ENCODE results near the gene IFIT5.

IFIT5 gene

DNA sequence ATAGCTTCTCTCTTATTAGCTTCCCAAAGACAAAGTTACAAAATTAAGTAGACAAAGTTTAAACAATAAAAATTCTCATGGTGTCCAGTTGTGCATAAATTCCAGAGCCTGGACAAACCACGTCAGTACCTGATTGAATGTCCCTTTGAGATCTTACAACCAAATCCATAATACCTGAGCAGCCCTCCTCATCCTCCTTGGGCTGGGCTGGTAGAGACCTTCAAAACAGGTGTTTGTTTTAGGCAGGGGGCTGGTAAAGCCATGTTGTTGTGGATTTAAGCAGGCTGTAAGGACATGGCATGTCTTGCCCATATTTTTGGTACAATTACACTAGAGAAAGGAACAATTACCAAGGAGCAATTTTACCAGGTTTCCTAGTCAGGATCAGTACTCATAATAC is 2.1 kb downstream of the IFIT5 start:
- Histone ChIP-seq H3F3A (ENCODE audit: insufficient read depth, low read length) (no peaks in the 10 kb centered on the region), H3K27me3 (ENCODE audit: insufficient read depth, low read length) (no peaks in the 10 kb centered on the region), H3K4me3 (ENCODE audit: low read depth, low read length, poor library complexity, severe bottlenecking) (no peak overlapping the region)

DNA sequence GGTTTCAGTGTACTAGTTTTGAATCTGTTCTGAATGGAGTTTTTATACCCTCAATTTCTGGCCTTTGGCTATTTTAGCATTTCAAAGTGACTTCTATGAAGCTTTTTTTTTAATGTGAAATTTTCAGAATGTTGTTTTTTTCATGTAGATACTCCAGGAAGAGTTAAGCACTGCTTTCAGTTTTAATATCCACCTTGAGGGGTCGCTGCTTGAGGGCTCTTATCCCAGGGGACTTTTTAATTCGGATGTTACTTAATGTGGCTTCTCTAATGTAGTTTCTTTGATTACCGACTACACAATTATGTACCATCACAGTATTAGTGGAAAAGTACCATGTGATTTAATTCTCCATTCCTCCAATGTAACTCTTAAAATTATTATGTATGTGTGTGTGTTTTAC is 5.2 kb downstream of the IFIT5 start:
- Histone ChIP-seq H3K79me2 (ENCODE audit: insufficient read depth, low read length) (no peaks in the 10 kb centered on the region), H3K27ac (ENCODE audit: low read depth, low read length, poor library complexity, severe bottlenecking) (no peak overlapping the region), H3K4me2 (ENCODE audit: low read length) (no peak overlapping the region), H3F3A (ENCODE audit: insufficient read depth, low read length) (no peaks in the 10 kb centered on the region), H3K9me3 (ENCODE audit: low read length) (no peaks in the 10 kb centered on the region), H3K36me3 (ENCODE audit: insufficient read depth, low read length) (no peaks in the 10 kb centered on the region), H4K20me1 (ENCODE audit: insufficient read depth, low read length) (no peaks in the 10 kb centered on the region), H3K27me3 (ENCODE audit: insufficient read depth, low read length) (no peaks in the 10 kb centered on the region), H3K4me1 (ENCODE audit: insufficient read depth, low read length, severe bottlenecking) (no peaks in the 10 kb centered on the region), H3K4me3 (ENCODE audit: low read depth, low read length, poor library complexity, severe bottlenecking) (no peak overlapping the region), H2AFZ (ENCODE audit: low read length) (no peak overlapping the region), H3K9ac (ENCODE audit: low read length) (no peak overlapping the region), H3K9me2 (ENCODE audit: low read depth, low read length) (no peaks in the 10 kb centered on the region)
- TF ChIP-seq EZH2 (IDR thresholded peaks at IDR 0.05; ENCODE audit: borderline replicate concordance, low read length) = no peak
- TF ChIP-seq, protein P1, sequence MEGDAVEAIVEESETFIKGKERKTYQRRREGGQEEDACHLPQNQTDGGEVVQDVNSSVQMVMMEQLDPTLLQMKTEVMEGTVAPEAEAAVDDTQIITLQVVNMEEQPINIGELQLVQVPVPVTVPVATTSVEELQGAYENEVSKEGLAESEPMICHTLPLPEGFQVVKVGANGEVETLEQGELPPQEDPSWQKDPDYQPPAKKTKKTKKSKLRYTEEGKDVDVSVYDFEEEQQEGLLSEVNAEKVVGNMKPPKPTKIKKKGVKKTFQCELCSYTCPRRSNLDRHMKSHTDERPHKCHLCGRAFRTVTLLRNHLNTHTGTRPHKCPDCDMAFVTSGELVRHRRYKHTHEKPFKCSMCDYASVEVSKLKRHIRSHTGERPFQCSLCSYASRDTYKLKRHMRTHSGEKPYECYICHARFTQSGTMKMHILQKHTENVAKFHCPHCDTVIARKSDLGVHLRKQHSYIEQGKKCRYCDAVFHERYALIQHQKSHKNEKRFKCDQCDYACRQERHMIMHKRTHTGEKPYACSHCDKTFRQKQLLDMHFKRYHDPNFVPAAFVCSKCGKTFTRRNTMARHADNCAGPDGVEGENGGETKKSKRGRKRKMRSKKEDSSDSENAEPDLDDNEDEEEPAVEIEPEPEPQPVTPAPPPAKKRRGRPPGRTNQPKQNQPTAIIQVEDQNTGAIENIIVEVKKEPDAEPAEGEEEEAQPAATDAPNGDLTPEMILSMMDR (IDR thresholded peaks at IDR 0.05; ENCODE audit: low read length) = peak; percentile 13; the same call in 1 of the 2 replicates

More for the DNA sequence above, 2.1 kb downstream of the IFIT5 start:
- Histone ChIP-seq H2AFZ (ENCODE audit: low read length) (no peak overlapping the region), H3K27ac (ENCODE audit: low read depth, low read length, poor library complexity, severe bottlenecking) (no peak overlapping the region), H3K9ac (ENCODE audit: low read length) (no peak overlapping the region), H3K9me3 (ENCODE audit: low read length) (no peaks in the 10 kb centered on the region), H4K20me1 (ENCODE audit: insufficient read depth, low read length) (no peaks in the 10 kb centered on the region), H3K4me1 (ENCODE audit: insufficient read depth, low read length, severe bottlenecking) (peaks cover 5% of the 10 kb centered on the region), H3K4me2 (ENCODE audit: low read length) (no peak overlapping the region), H3K36me3 (ENCODE audit: insufficient read depth, low read length) (no peaks in the 10 kb centered on the region), H3K9me2 (ENCODE audit: low read depth, low read length) (no peaks in the 10 kb centered on the region), H3K79me2 (ENCODE audit: insufficient read depth, low read length) (no peaks in the 10 kb centered on the region)
- TF ChIP-seq, protein P1 (IDR thresholded peaks at IDR 0.05; ENCODE audit: low read length) = no peak
- no peak for TF ChIP-seq EZH2 (IDR thresholded peaks at IDR 0.05; ENCODE audit: borderline replicate concordance, low read length)

DNA sequence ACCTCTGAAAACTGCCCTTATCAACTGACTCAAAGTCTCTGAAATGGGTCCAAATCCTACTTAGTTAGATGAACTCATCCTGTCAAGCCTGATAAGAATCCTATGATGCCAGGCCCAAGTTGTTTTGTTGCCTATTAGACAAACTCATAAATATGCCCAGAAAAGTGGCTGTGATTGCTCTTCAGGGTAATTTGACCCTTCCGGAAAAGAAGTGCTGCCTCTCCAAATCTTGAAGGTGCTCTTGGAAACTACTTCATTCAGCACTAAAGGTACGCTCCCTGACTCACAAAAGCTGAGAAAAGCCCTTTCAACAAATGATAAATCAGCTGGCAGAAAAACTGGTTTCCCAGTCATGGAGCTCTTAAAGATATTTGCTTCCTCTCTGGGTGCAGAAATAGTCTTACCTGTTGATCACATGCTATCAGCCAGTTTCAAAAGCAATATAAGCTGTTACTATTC is 6.7 kb downstream of the IFIT5 start:
- Histone ChIP-seq H3K4me2 (ENCODE audit: low read length) (no peak overlapping the region), H2AFZ (ENCODE audit: low read length) (no peak overlapping the region), H3K9me3 (ENCODE audit: low read length) (no peaks in the 10 kb centered on the region), H3K79me2 (ENCODE audit: insufficient read depth, low read length) (no peaks in the 10 kb centered on the region), H3K27ac (ENCODE audit: low read depth, low read length, poor library complexity, severe bottlenecking) (no peak overlapping the region), H3K4me3 (ENCODE audit: low read depth, low read length, poor library complexity, severe bottlenecking) (no peak overlapping the region), H3K36me3 (ENCODE audit: insufficient read depth, low read length) (no peaks in the 10 kb centered on the region), H3K27me3 (ENCODE audit: insufficient read depth, low read length) (no peaks in the 10 kb centered on the region), H3K9me2 (ENCODE audit: low read depth, low read length) (no peaks in the 10 kb centered on the region), H3F3A (ENCODE audit: insufficient read depth, low read length) (no peaks in the 10 kb centered on the region), H3K9ac (ENCODE audit: low read length) (no peak overlapping the region), H3K4me1 (ENCODE audit: insufficient read depth, low read length, severe bottlenecking) (no peaks in the 10 kb centered on the region), H4K20me1 (ENCODE audit: insufficient read depth, low read length) (no peaks in the 10 kb centered on the region)
- TF ChIP-seq, protein P1 (IDR thresholded peaks at IDR 0.05; ENCODE audit: low read length) = no peak
- TF ChIP-seq EZH2 (IDR thresholded peaks at IDR 0.05; ENCODE audit: borderline replicate concordance, low read length) = no peak
